ACC112 (cell line): ENCODE measurements around the gene OPTC.

Experiments
- H2AFZ ChIP-seq: fragments of 200-600 bp; sonication (generic); one replicate; pipeline ENCODE4 v1.6.0; 2017; ENCODE audit warnings: antibody characterized with exemption, low read length; ENCODE audit not compliant: unreplicated experiment
- H3K27ac ChIP-seq: fragments of 200-600 bp; sonication (generic); 2 replicates; pipeline ENCODE4 v1.5.1; 2014; ENCODE audit warnings: low read depth, mild to moderate bottlenecking, antibody characterized with exemption, low read length, moderate library complexity
- H3K27me3 ChIP-seq: fragments of 200-600 bp; sonication (generic); 2 replicates; pipeline ENCODE4 v1.6.1; 2014; ENCODE audit warnings: mild to moderate bottlenecking, antibody characterized with exemption, low read length, moderate library complexity, mixed read lengths; ENCODE audit not compliant: insufficient read depth
- H3K36me3 ChIP-seq: fragments of 200-600 bp; sonication (generic); 2 replicates; pipeline ENCODE4 v1.6.1; 2016; ENCODE audit warnings: mild to moderate bottlenecking, antibody characterized with exemption, low read length, moderate library complexity, mixed read lengths; ENCODE audit not compliant: insufficient read depth
- H3K4me1 ChIP-seq: fragments of 200-600 bp; sonication (generic); one replicate; pipeline ENCODE4 v1.6.1; 2016; ENCODE audit warnings: low read length, mixed read lengths; ENCODE audit not compliant: insufficient read depth, unreplicated experiment, control insufficient read depth
- H3K4me3 ChIP-seq: fragments of 200-600 bp; sonication (generic); 2 replicates; pipeline ENCODE4 v1.5.1; 2014; ENCODE audit warnings: mild to moderate bottlenecking, low read depth, low read length
- H3K79me2 ChIP-seq: fragments of 200-600 bp; sonication (generic); one replicate; pipeline ENCODE4 v1.6.0; 2016; ENCODE audit warnings: low read length; ENCODE audit not compliant: control insufficient read depth, unreplicated experiment, insufficient read depth

Gene OPTC

DNA sequence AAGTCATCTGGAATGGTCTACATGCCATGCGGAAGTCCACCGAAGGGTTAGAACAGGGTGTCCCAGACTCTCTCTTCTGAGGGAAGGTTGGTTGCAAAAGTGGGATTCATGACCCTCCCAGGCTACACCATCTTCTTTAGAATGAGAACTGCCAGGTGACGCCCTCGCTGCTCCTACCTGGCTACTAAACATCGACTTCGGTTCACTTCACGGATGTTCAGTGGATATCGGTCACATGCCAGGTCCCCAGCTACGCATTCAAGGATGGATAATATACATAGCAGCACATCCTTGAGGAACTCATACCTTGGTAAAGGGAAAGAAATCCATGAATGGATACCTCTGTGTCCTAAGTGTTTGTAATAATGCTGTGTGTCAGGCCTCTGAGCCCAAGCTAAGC, 3.3 kb upstream of the OPTC start:
- H3K79me2 ChIP-seq = no peaks in the 10 kb centered on the region
- no peaks in the 10 kb centered on the region; the same call in 1 of the 2 replicates for H3K27me3 ChIP-seq
- no peaks in the 10 kb centered on the region for H3K36me3 ChIP-seq
- no peak overlapping the region for H3K27ac ChIP-seq
- H2AFZ ChIP-seq = no peak overlapping the region
- H3K4me1 ChIP-seq = peaks cover 7% of the 10 kb centered on the region
- H3K4me3 ChIP-seq = no peak overlapping the region

DNA sequence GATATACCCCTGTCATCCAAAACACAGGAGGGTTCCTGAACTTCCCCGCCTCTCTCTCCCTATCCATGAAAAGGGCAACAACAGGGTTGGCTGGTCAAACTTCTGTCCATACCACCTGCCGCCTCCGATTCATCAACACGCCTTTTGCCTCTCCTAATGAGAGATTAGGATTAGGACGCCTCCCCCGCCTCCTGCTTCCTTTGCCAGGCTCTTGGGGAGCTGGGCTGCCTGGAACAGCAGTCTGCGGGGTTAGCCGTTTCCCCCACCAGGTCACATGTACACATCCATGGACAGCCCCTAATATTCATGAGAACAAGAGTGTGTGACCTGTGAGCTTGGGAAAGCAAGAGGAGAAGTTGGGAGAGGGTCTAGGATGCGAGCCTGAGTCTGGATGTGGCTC, 2.3 kb upstream of the OPTC start:
- Histone ChIP-seq H3K36me3 (no peaks in the 10 kb centered on the region), H3K27ac (no peak overlapping the region), H3K27me3 (no peaks in the 10 kb centered on the region; the same call in 1 of the 2 replicates), H3K4me3 (no peak overlapping the region), H3K4me1 (peaks cover 6% of the 10 kb centered on the region), H3K79me2 (no peaks in the 10 kb centered on the region), H2AFZ (no peak overlapping the region)

- H3K4me3 ChIP-seq = no peak overlapping the region
- no peak overlapping the region for H3K27ac ChIP-seq
- no peak overlapping the region for H2AFZ ChIP-seq
- H3K27me3 ChIP-seq = no peaks in the 10 kb centered on the region; the same call in 1 of the 2 replicates
- no peaks in the 10 kb centered on the region for H3K79me2 ChIP-seq
- H3K36me3 ChIP-seq = no peaks in the 10 kb centered on the region
- peaks cover under 1% of the 10 kb centered on the region for H3K4me1 ChIP-seq
These were observed 1.7 kb upstream of the OPTC start for GRCh38 chr1:203492082-203492747.

DNA sequence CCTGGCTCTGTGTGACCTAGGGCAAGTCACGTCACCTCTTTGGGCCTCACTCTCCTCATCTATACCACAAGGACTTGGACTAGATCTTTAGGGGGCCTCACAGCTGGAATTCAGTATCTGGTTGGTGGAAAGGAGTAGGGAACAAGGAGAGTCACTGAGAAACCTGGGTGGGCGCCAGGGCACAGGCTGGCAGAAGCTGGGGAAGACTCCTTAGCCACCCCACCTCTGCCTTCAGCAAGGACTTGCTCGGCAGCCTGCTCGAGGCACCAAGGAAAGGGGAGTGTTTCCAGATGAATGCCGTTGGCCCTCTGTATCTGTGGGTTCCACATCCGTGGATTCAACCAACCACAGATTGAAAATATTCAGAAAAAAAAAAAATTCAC, 1.2 kb upstream of the OPTC start:
- Histone ChIP-seq H3K27me3 (no peaks in the 10 kb centered on the region; the same call in 1 of the 2 replicates), H3K36me3 (no peaks in the 10 kb centered on the region), H3K4me3 (no peak overlapping the region), H3K4me1 (no peaks in the 10 kb centered on the region), H3K79me2 (no peaks in the 10 kb centered on the region), H3K27ac (no peak overlapping the region), H2AFZ (no peak overlapping the region)

DNA sequence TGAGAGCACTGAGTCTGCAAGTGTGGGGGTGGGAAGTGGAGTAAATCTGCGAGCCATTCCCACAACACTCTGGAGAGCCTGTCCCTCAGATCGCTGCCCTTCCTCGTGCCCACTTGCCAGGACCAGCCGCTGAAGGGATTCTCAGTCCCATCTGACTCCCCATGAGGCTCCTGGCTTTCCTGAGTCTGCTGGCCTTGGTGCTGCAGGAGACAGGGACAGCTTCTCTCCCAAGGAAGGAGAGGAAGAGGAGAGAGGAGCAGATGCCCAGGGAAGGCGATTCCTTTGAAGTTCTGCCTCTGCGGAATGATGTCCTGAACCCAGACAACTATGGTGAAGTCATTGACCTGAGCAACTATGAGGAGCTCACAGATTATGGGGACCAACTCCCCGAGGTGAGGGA, 1.9 kb downstream of the OPTC start:
- Histone ChIP-seq H3K4me3 (no peak overlapping the region), H3K27ac (no peak overlapping the region), H3K79me2 (no peaks in the 10 kb centered on the region), H2AFZ (no peak overlapping the region), H3K4me1 (no peaks in the 10 kb centered on the region), H3K36me3 (no peaks in the 10 kb centered on the region), H3K27me3 (no peaks in the 10 kb centered on the region; the same call in 1 of the 2 replicates)

DNA sequence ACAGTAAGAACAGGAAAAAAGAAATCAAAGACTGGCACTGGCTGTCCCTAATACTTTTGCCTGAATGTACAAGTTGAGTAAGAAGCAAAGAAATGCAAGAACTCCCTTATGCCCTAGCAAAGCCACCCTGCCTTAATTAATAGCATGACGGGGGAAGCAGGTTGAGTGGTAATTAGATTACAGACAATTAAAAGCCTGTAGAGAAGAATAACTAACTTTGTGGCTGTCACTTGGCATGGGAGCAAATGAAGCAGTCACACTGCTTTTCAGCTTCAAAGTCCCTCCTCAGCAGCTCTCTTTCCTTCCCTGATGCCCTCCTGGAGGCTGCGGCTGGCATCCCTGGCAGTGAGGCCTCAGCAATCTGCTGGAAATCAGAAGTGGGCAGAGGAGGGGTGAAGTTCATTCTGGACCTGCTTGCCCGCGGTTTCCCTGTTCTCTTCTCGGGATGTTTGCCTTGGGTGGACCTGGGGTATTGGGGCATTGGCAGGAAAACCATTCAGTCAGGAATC, 3.4 kb downstream of the OPTC start:
- no peaks in the 10 kb centered on the region for H3K79me2 ChIP-seq
- no peaks in the 10 kb centered on the region for H3K4me1 ChIP-seq
- H3K27ac ChIP-seq = no peak overlapping the region
- H3K27me3 ChIP-seq = no peaks in the 10 kb centered on the region
- H2AFZ ChIP-seq = no peak overlapping the region
- no peak overlapping the region for H3K4me3 ChIP-seq
- no peaks in the 10 kb centered on the region for H3K36me3 ChIP-seq

GRCh38 chr1:203499643-203500278, 5.8 kb downstream of the OPTC start:
- no peak overlapping the region for H3K27ac ChIP-seq
- no peaks in the 10 kb centered on the region for H3K79me2 ChIP-seq
- no peak overlapping the region for H2AFZ ChIP-seq
- H3K4me3 ChIP-seq = no peak overlapping the region
- peaks cover under 1% of the 10 kb centered on the region for H3K4me1 ChIP-seq
- no peaks in the 10 kb centered on the region for H3K27me3 ChIP-seq
- H3K36me3 ChIP-seq = no peaks in the 10 kb centered on the region

DNA sequence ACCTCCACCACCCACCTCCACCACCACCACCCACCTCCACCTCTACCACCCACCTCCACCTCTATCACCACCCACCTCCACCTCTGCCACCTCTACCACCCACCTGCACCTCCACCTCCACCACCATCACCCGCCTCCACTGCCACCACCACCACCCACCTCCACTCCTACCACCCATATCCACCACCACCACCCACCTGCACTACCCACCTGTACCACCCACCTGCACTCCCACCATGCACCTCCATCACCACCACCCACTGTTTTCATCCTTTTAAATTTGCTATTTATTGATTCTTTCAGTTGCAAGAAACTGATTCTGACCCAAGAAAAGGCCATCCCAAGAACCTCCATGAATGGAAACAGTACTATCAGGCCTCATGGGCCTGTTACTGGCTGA, 6.3 kb downstream of the OPTC start:
- no peak overlapping the region for H3K27ac ChIP-seq
- no peaks in the 10 kb centered on the region for H3K27me3 ChIP-seq
- no peaks in the 10 kb centered on the region for H3K79me2 ChIP-seq
- no peaks in the 10 kb centered on the region for H3K36me3 ChIP-seq
- H3K4me1 ChIP-seq = peaks cover 6% of the 10 kb centered on the region
- no peak overlapping the region for H2AFZ ChIP-seq
- H3K4me3 ChIP-seq = no peak overlapping the region

DNA sequence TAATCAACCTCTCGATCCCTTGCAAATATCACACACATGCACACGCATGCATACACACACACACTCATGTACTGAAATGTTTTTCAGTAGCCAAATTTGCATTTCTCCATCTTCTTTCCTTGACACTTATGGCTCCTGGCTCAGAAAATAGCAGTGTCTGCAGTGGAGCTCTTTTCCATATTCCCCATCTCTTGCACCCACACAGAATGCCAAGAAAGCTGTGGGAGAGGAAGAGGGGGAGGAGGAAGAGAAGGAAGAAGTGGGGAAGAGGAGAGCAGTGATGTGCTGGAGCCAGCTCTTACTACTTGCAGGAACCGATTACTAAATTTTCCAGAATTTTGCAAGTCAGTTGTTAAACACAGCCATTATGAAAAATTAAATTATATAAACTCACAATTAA, 9.9 kb downstream of the OPTC start:
- H3K27ac ChIP-seq = no peak overlapping the region
- H3K4me3 ChIP-seq = no peak overlapping the region
- H3K79me2 ChIP-seq = no peaks in the 10 kb centered on the region
- H2AFZ ChIP-seq = no peak overlapping the region
- no peaks in the 10 kb centered on the region for H3K36me3 ChIP-seq
- peaks cover 25% of the 10 kb centered on the region for H3K4me1 ChIP-seq
- H3K27me3 ChIP-seq = no peaks in the 10 kb centered on the region

GRCh38 chr1:203504400-203505250, 10.7 kb downstream of the OPTC start:
- no peaks in the 10 kb centered on the region for H3K27me3 ChIP-seq
- no peak overlapping the region for H3K4me3 ChIP-seq
- no peak overlapping the region for H2AFZ ChIP-seq
- H3K4me1 ChIP-seq = peaks cover 30% of the 10 kb centered on the region
- H3K79me2 ChIP-seq = no peaks in the 10 kb centered on the region
- H3K27ac ChIP-seq = no peak overlapping the region
- no peaks in the 10 kb centered on the region for H3K36me3 ChIP-seq
